ENCODE measurements around the gene ITPK1. TPM values are rescaled to one million over a fixed set of nuclear protein-coding genes. Genes with fewer than 3 reads are reported as not detected.

ITPK1 gene
- total RNA-seq, 4 donors from 2014 or later: 37.5 to 47.5 (median 41.4) TPM

DNA sequence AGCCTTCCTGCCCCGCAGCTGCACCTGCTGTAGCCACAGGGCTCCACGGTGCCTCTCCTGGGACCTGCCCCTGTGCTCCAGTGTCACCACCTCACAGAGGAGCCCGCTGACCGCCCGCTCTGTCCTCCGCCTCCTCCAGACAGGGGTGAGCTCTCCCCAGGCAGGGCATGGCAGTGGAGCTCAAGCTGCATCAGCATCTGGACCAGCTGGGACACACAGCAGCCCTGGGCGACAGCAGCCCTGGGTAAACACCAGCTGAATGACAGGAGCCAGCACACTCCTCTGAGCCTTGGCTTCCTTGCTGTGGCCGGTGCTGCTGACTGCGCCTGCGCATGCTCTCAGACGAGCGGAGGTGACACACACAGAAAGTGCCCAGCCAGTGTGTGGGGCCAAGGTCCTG, 170.7 kb downstream of the ITPK1 start:
- DNase-seq (ENCODE audit: low spot score in 2 of 2): no peak
- no peak for TF ChIP-seq POLR2A (IDR thresholded peaks at IDR 0.05)
- TF ChIP-seq, protein P1, sequence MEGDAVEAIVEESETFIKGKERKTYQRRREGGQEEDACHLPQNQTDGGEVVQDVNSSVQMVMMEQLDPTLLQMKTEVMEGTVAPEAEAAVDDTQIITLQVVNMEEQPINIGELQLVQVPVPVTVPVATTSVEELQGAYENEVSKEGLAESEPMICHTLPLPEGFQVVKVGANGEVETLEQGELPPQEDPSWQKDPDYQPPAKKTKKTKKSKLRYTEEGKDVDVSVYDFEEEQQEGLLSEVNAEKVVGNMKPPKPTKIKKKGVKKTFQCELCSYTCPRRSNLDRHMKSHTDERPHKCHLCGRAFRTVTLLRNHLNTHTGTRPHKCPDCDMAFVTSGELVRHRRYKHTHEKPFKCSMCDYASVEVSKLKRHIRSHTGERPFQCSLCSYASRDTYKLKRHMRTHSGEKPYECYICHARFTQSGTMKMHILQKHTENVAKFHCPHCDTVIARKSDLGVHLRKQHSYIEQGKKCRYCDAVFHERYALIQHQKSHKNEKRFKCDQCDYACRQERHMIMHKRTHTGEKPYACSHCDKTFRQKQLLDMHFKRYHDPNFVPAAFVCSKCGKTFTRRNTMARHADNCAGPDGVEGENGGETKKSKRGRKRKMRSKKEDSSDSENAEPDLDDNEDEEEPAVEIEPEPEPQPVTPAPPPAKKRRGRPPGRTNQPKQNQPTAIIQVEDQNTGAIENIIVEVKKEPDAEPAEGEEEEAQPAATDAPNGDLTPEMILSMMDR (IDR thresholded peaks at IDR 0.05): no peak
- intact Hi-C loops (cut with DNase I; ENCODE audit: low total_unique reads): no loop called here
- 85 to 96% methylated on average over 2 to 12 of the region's 12 CpGs for WGBS, 2 donors
- H3K4me3 ChIP-seq (ENCODE audit: low read depth, poor library complexity, severe bottlenecking): no peak overlapping the region

- intact Hi-C loops (cut with DNase I; ENCODE audit: low total_unique reads): no loop called here
- no peak overlapping the region for H3K4me3 ChIP-seq (ENCODE audit: low read depth, poor library complexity, severe bottlenecking)
- no peak for DNase-seq (ENCODE audit: low spot score in 2 of 2)
- 91 to 99% methylated on average over 17 of the region's 17 CpGs for WGBS, 2 donors
- no peak for TF ChIP-seq POLR2A (IDR thresholded peaks at IDR 0.05)
- TF ChIP-seq, protein P1 (IDR thresholded peaks at IDR 0.05): no peak
Observed at GRCh38 chr14:92943855-92944570, 171.7 kb downstream of the ITPK1 start.

- intact Hi-C loops (cut with DNase I; ENCODE audit: low total_unique reads): no loop called here
- TF ChIP-seq, protein P1 (IDR thresholded peaks at IDR 0.05): no peak
- TF ChIP-seq POLR2A (IDR thresholded peaks at IDR 0.05): no peak
- no peak for DNase-seq (ENCODE audit: low spot score in 2 of 2)
- no peak overlapping the region for H3K4me3 ChIP-seq (ENCODE audit: low read depth, poor library complexity, severe bottlenecking)
- WGBS, 2 donors: 90 to 92% methylated on average over 27 to 28 of the region's 30 CpGs
Observed at GRCh38 chr14:92942976-92943710, 172.6 kb downstream of the ITPK1 start.

DNA sequence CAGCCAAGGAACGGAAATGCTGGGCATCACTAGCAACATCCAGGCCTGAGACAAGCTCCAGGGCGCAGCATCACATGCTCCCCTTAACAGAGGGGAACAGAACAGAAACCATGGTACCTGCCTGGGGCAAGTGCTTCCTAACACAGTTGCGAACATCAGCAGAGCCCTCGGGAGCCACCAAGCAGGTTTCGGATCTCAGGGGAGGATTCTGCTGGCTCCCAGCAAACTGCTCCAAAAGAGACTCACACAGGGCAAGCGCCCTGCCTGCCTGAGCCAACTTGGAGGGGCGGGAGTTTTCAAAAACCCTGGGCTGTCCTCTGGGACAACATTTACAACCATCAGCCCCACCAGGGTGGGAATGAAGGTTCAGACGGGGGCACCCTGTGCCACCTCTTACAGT, 173.1 kb downstream of the ITPK1 start:
- no peak overlapping the region for H3K4me3 ChIP-seq (ENCODE audit: low read depth, poor library complexity, severe bottlenecking)
- no peak for DNase-seq (ENCODE audit: low spot score in 2 of 2)
- TF ChIP-seq POLR2A (IDR thresholded peaks at IDR 0.05): no peak
- TF ChIP-seq, protein P1 (IDR thresholded peaks at IDR 0.05): no peak
- intact Hi-C loops (cut with DNase I; ENCODE audit: low total_unique reads): no loop called here
- 70 to 78% methylated on average over 8 of the region's 8 CpGs for WGBS, 2 donors

DNA sequence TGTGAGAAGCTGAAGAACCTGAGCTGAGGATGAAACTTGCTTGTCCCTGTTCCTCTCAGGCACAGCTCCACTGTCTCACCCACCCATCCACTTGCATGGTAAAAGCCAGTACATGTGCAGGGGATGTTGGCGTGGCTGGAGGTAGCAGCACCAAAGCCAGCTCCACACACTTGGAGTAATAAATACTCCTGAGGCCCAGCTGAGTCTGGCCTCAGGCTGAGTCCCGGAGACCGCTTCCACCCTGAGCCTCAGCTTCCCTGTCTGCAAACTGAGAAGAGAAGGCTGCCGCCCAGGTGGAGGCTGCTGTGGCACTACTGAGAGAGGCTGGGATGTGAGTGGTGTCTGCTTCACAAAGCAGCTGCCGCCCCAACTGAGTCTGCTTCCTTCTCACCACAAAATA, 173.6 kb downstream of the ITPK1 start:
- H3K4me3 ChIP-seq (ENCODE audit: low read depth, poor library complexity, severe bottlenecking): no peak overlapping the region
- no peak for DNase-seq (ENCODE audit: low spot score in 2 of 2)
- 89 to 95% methylated on average over 3 to 4 of the region's 5 CpGs for WGBS, 2 donors
- TF ChIP-seq, protein P1 (IDR thresholded peaks at IDR 0.05): no peak
- no peak for TF ChIP-seq POLR2A (IDR thresholded peaks at IDR 0.05)
- intact Hi-C loops (cut with DNase I; ENCODE audit: low total_unique reads): no loop called here
